Stimulated activated naive B cell treated with anti-CD40 and anti-IgM and Interleukin-4, amounts not matched to agents 10 μg/mL and 1 μg/mL and 100 μg/mL, for 72 hours (primary cell): ENCODE measurements around the gene ARHGAP9.

Experiments used
- ATAC-seq, 2 donors: fragments of 150-1000 bp; cut with Tn5 transposase; replicated peaks; 2 replicates each; pipeline ENCODE4 v1.10.0; 2021; ENCODE audit warnings: moderate library complexity in 1 of 2
- DNase-seq: peaks from one replicate; pipeline ENCODE4 v3.0.0; 2021
- H3K27ac Mint-ChIP-seq: one replicate; pipeline ENCODE4 v1.8.0; 2022; ENCODE audit warnings: mild to moderate bottlenecking, mixed read lengths
- H3K27me3 Mint-ChIP-seq, 2 donors: one replicate each; pipeline ENCODE4 v1.8.0; 2022; ENCODE audit warnings: mixed read lengths in 2 of 2
- H3K36me3 Mint-ChIP-seq, 2 donors: one replicate each; pipeline ENCODE4 v1.8.0; 2022; ENCODE audit warnings: mixed read lengths in 2 of 2, mild to moderate bottlenecking in 1 of 2
- H3K4me1 Mint-ChIP-seq, 2 donors: one replicate each; pipeline ENCODE4 v1.8.0; 2022; ENCODE audit warnings: mixed read lengths in 2 of 2, mild to moderate bottlenecking in 1 of 2
- H3K4me3 Mint-ChIP-seq, 2 donors: one replicate each; pipeline ENCODE4 v1.8.0; 2022; ENCODE audit warnings: mild to moderate bottlenecking in 2 of 2, mixed read lengths in 2 of 2, moderate library complexity in 1 of 2
- H3K9me3 Mint-ChIP-seq, 2 donors: one replicate each; pipeline ENCODE4 v1.8.0; 2022; ENCODE audit warnings: mixed read lengths in 2 of 2, mild to moderate bottlenecking in 1 of 2

Gene ARHGAP9

DNA sequence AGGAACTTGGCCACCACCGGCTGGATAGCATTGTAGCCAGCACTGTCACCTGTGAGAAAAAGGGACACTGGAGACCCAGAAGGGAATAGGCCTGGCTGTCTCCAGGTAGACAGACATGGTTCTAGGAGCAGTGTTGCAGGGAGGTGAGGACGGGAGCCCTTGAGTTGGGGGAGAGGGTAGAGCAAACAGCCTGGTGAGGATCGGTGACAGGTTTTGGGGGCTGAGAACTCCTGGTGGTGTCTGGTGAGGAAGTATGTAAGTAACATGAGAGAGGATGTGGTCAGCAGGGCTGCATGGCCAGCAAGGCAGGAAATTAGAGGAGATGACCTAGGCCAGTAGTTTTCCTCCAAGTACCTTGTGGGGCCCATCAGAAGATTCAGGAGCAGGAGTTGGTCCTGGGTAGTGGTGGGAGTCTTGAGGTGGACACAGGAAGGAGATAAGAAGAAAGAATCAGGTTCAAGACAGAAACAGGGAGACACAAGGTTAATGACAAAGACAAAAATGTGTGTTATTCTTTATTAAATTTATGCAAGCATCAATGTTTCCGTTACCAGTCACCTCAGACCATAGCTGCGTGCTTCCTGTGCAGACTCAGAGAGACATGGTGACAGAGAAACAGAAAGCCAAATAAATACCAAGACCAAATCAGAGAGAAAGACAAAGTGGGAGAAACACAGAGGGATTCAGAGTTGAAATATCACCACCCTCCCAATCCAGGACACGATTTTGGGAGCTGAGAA, at the start of gene ARHGAP9:
Gene ARHGAP9, minus strand, starts transcription at position 491 of the 740 bp plus-strand sequence. Its CDS starts 460 bp downstream, at position 31.
- ATAC-seq, result peak; percentile 66
- Mint-ChIP-seq H3K4me1 (peaks cover 54 to 78% of the 10 kb centered on the region in 2 donors), H3K36me3 (peaks cover 19 to 46% of the 10 kb centered on the region in 2 donors)

GRCh38 chr12:57528831-57529555, 49.3 kb upstream of the ARHGAP9 start:
- H3K27ac Mint-ChIP-seq, result peak overlapping the region; percentile 75
- no peaks in the 10 kb centered on the region for H3K27me3 Mint-ChIP-seq
- H3K4me1 Mint-ChIP-seq, result peaks cover 18 to 43% of the 10 kb centered on the region in 2 donors
- ATAC-seq (no peak), DNase-seq (no peak)
- H3K9me3 Mint-ChIP-seq, result no peaks in the 10 kb centered on the region
- peaks cover 49 to 67% of the 10 kb centered on the region in 2 donors for H3K36me3 Mint-ChIP-seq
- no peak overlapping the region for H3K4me3 Mint-ChIP-seq

More for the DNA sequence above, at the start of gene ARHGAP9:
- no peaks in the 10 kb centered on the region for H3K27me3 Mint-ChIP-seq
- H3K4me3 Mint-ChIP-seq, result peak within 1 kb of the TSS; percentile 98
- peak within 1 kb of the TSS; percentile 100 for H3K27ac Mint-ChIP-seq
- peak; percentile 54 for DNase-seq
- no peaks in the 10 kb centered on the region for H3K9me3 Mint-ChIP-seq

GRCh38 chr12:57528176-57528575, 48.5 kb upstream of the ARHGAP9 start:
- ATAC-seq (no peak), DNase-seq (no peak)
- peaks cover 23 to 51% of the 10 kb centered on the region in 2 donors for H3K4me1 Mint-ChIP-seq
- no peak overlapping the region for H3K4me3 Mint-ChIP-seq
- H3K27me3 Mint-ChIP-seq, result no peaks in the 10 kb centered on the region
- H3K36me3 Mint-ChIP-seq, result peaks cover 45 to 63% of the 10 kb centered on the region in 2 donors
- H3K27ac Mint-ChIP-seq, result peak overlapping the region; percentile 51
- no peaks in the 10 kb centered on the region for H3K9me3 Mint-ChIP-seq

DNA sequence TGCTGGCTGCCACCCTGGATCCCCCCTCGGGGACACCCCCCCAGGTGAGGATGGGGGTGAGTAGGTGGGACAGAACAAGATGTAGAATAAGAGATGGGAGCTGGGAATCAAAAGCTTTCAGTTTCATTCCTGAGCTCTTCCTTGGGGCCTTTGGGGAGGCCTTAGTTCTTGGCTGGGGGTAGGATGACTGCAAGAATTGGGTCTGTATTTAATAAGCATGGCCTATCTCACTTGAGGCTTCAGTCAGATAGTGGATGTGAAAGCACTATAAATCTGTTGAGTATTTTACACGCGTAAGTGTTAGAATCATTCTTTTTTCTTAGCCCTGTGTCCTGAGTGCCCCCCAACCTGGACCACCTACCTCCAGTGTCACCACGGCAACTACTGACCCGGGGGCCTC, 47.5 kb upstream of the ARHGAP9 start:
- peak overlapping the region in 1 of 2 donors; percentile 22 for H3K4me3 Mint-ChIP-seq
- no peak for ATAC-seq
- no peaks in the 10 kb centered on the region for H3K27me3 Mint-ChIP-seq
- H3K9me3 Mint-ChIP-seq, result no peaks in the 10 kb centered on the region
- H3K4me1 Mint-ChIP-seq, result peaks cover 25 to 56% of the 10 kb centered on the region in 2 donors
- H3K36me3 Mint-ChIP-seq, result peaks cover 38 to 59% of the 10 kb centered on the region in 2 donors
- H3K27ac Mint-ChIP-seq, result peak overlapping the region; percentile 31
- DNase-seq, result no peak

DNA sequence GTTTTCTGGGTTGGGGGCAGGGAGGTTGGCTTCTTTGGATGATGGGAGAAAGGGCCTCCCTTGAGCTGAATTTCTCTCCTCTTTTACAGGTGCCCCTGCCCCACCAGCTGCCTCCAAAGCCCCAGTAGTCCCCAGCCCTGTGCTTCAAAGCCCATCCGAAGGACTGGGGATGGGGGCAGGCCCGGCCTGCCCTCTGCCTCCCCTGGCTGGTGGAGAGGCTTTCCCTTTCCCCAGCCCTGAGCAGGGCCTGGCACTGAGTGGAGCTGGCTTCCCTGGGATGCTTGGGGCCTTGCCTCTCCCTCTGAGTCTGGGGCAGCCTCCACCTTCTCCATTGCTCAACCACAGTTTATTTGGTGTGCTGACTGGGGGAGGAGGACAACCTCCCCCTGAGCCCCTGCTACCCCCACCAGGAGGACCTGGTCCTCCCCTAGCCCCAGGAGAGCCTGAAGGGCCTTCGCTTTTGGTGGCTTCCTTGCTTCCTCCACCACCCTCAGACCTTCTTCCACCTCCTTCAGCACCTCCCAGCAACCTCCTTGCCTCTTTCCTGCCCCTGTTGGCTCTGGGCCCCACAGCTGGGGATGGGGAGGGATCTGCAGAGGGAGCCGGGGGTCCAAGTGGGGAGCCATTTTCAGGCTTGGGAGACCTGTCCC, 46.9 kb upstream of the ARHGAP9 start:
- H3K36me3 Mint-ChIP-seq, result peaks cover 38 to 55% of the 10 kb centered on the region in 2 donors
- DNase-seq (no peak), ATAC-seq (no peak)
- peak overlapping the region in 1 of 2 donors; percentile 22 for H3K4me3 Mint-ChIP-seq
- H3K9me3 Mint-ChIP-seq, result no peaks in the 10 kb centered on the region
- H3K27ac Mint-ChIP-seq, result peak overlapping the region; percentile 88
- H3K27me3 Mint-ChIP-seq, result no peaks in the 10 kb centered on the region
- H3K4me1 Mint-ChIP-seq, result peaks cover 30 to 62% of the 10 kb centered on the region in 2 donors

GRCh38 chr12:57525615-57526383, 46.1 kb upstream of the ARHGAP9 start:
- peak overlapping the region; percentile 85 for H3K27ac Mint-ChIP-seq
- H3K9me3 Mint-ChIP-seq, result no peaks in the 10 kb centered on the region
- peaks cover 34 to 70% of the 10 kb centered on the region in 2 donors for H3K4me1 Mint-ChIP-seq
- H3K4me3 Mint-ChIP-seq, result peak overlapping the region; percentile 25 to 35
- no peaks in the 10 kb centered on the region for H3K27me3 Mint-ChIP-seq
- DNase-seq, result no peak
- no peak for ATAC-seq
- H3K36me3 Mint-ChIP-seq, result peaks cover 38 to 51% of the 10 kb centered on the region in 2 donors

DNA sequence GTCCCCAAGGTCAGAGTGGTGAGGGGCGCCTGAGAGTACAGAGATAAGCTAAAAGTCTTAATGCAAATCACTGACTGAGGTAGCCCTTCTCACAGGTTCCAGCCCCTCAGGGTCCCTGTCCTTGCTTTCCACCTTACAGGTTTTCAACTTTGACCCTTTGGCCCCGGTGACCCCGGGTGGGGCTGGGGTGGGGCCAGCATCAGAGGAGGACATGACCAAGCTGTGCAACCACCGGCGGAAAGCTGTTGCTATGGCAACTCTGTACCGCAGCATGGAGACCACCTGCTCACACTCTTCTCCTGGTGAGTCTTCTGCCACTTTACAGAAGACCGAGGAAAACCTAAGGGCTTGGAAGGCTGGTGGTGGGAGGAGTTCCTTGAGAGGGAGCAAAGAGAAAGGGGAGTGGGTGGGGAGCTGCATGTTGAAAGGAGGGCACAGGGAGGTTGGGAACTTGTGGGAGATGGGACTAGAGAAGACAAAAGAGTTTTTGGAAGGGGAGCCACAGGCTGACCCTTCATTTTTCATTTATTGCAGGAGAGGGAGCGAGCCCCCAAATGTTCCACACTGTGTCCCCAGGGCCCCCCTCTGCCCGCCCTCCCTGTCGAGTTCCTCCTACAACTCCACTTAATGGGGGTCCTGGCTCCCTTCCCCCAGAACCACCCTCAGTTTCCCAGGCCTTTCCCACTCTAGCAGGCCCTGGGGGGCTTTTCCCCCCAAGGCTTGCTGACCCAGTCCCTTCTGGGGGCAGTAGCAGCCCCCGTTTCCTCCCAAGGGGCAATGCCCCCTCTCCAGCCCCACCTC, 45.3 kb upstream of the ARHGAP9 start:
- ATAC-seq, result no peak
- peaks cover 37 to 51% of the 10 kb centered on the region in 2 donors for H3K36me3 Mint-ChIP-seq
- peak overlapping the region; percentile 88 for H3K27ac Mint-ChIP-seq

GRCh38 chr12:57523706-57524614, 44.3 kb upstream of the ARHGAP9 start:
- Mint-ChIP-seq H3K4me1 (peaks cover 38 to 70% of the 10 kb centered on the region in 2 donors), H3K27me3 (no peaks in the 10 kb centered on the region), H3K36me3 (peaks cover 34 to 51% of the 10 kb centered on the region in 2 donors), H3K27ac (peak overlapping the region; percentile 96), H3K9me3 (no peaks in the 10 kb centered on the region), H3K4me3 (peak overlapping the region; percentile 97 to 99)
- DNase-seq (peak; percentile 39), ATAC-seq (no peak)

More for the DNA sequence above, 45.3 kb upstream of the ARHGAP9 start:
- DNase-seq, result no peak
- Mint-ChIP-seq H3K9me3 (no peaks in the 10 kb centered on the region), H3K4me1 (peaks cover 34 to 70% of the 10 kb centered on the region in 2 donors), H3K4me3 (peak overlapping the region; percentile 97 to 99), H3K27me3 (no peaks in the 10 kb centered on the region)

DNA sequence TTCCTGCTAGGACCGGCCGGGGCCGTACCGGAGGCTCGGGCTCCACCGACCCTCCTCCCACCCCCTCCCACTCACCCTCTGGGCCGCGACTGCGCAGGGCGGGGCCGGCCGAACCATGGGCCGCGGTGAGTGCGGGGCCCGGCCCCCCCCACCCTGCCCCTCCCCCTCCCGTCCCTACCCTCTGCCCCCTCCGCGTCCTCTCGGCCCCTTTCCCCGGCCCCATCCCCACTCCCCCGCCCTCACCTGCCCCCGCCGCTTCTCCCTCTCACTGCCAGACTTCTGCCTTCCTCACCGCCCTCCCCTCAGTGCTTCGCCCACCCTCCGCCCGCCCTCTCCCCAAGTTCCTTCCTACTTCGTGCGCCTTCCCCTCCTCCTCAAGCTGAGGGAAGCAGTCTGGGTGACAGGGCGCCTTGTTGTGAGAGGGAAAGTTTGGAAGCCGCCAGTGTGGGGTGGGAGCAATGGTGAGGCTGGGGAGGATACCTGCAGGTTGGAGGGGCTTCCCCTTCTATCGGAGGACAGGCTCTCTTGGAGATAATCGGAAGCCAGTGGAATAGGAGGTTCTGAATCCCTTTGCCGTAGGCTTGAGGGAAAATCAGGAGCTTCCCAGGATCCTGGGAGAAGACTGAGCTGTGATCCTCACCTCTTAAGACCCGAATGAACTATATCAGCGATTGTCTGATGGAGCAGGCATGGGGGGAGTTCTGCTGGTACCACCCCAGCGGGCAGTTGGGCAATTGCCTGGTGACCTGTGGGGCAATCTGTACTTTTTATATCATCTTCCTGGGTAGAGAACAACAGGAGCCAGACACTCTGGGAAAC, 43.4 kb upstream of the ARHGAP9 start:
- peak; percentile 35 for DNase-seq
- Mint-ChIP-seq H3K36me3 (peaks cover 40 to 53% of the 10 kb centered on the region in 2 donors), H3K4me1 (peaks cover 44 to 78% of the 10 kb centered on the region in 2 donors), H3K4me3 (peak overlapping the region; percentile 97 to 99), H3K27ac (peak overlapping the region; percentile 96), H3K27me3 (no peaks in the 10 kb centered on the region), H3K9me3 (no peaks in the 10 kb centered on the region)
- ATAC-seq, result peak in 1 of 2 donors; percentile 0

DNA sequence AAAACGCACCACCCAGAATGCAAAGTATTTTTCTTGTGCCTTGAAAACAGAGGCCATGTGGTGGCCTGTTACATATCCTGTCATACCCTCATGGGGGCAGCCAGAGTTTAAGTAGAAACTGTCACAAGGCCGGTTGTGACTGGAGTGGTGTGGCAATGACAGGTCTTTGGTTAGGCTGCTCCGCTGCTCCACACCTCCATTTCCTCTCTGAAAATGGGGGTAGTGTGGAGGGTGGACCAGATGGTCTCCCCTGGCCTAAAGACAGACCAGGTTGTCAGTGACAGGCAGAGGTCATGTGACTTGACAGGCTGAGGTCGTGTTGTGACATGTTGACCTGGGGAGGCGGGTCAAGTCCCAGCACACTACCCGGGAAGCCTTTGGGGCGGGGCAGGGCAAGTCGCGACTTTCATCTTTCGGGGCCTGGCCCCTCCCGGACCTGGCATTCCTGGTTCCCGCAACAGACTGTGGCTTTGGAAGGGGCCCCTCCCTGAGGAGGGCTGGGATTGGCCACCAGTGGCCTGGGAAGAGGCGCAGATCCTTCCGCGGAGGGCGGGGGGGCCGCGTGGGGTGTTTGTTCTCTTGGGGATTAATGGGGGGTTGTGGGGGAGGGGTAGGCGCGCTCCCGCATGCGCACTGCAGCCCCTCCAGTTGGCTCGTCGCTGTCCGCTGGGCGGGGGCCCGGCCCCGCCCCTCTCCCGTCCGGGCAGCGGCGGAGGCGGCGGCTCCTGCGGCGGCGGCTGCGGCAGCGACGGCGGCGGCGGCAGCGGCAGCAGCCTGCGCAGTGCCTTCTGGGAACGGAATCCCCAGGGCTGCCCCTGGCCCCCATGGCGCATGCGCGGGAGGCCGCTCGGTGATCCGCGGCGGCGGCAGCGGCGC, 42.6 kb upstream of the ARHGAP9 start, which contains the start of gene MBD6:
Gene MBD6, plus strand, starts transcription at position 814 of the 876 bp plus-strand sequence. CDS start 1,480 bp downstream, outside the sequence.
- DNase-seq (peak; percentile 94), ATAC-seq (peak; percentile 51 to 56)
- Mint-ChIP-seq H3K4me3 (peak within 1 kb of the TSS; percentile 99), H3K27me3 (no peaks in the 10 kb centered on the region), H3K36me3 (peaks cover 43 to 60% of the 10 kb centered on the region in 2 donors), H3K4me1 (peaks cover 44 to 82% of the 10 kb centered on the region in 2 donors), H3K27ac (peak within 1 kb of the TSS; percentile 99), H3K9me3 (no peaks in the 10 kb centered on the region)

DNA sequence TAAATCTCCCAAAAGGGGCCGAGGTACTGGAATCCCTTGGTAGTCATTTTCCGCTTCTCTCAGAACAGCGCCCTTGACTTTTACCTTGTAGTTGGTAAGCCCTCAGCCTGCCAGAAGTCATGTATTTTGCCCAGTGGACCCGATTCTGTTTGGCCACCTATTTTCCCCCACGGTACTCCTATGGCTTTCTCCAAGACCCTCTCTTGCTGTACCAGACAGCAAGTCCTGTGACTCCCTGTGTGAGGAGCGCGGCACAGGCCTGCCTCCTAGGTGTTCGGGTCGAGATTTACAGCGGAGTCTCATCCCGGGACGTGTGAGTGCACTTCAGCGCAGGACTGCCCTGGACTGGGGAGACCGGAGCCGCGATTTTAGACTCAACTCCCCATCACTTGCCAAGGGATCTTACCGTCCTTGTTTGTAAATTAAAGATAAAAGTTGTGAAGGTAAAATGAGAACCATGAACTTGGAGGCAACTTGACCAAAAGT, 41.9 kb upstream of the ARHGAP9 start:
- Mint-ChIP-seq H3K4me1 (peaks cover 48 to 83% of the 10 kb centered on the region in 2 donors), H3K27me3 (no peaks in the 10 kb centered on the region), H3K4me3 (peak overlapping the region; percentile 99), H3K27ac (peak overlapping the region; percentile 99), H3K9me3 (no peaks in the 10 kb centered on the region), H3K36me3 (peaks cover 42 to 61% of the 10 kb centered on the region in 2 donors)
- DNase-seq (no peak), ATAC-seq (no peak)
